ENCODE measurements around the gene ANKEF1.

- no peak for TF ChIP-seq CTCF (IDR thresholded peaks at IDR 0.05)
- no peak for TF ChIP-seq ZFX (IDR thresholded peaks at IDR 0.05; ENCODE audit: borderline replicate concordance)
These were observed 709 bp upstream of the ANKEF1 start for GRCh38 chr20:10033905-10034650.

Data from 22Rv1 (cell line).